Effector CD8-positive, alpha-beta T cell (primary cell): ENCODE results near the gene HBG2.
"Not testable (repeated sequence)": the region's sequence is repeated elsewhere in the genome, so short reads cannot be mapped to it uniquely, and the experiment has no call there.

Source experiments
- DNase-seq: peaks from one replicate; lab custom pipeline; 2025; lab: John Stamatoyannopoulos, UW

Gene HBG2

DNA sequence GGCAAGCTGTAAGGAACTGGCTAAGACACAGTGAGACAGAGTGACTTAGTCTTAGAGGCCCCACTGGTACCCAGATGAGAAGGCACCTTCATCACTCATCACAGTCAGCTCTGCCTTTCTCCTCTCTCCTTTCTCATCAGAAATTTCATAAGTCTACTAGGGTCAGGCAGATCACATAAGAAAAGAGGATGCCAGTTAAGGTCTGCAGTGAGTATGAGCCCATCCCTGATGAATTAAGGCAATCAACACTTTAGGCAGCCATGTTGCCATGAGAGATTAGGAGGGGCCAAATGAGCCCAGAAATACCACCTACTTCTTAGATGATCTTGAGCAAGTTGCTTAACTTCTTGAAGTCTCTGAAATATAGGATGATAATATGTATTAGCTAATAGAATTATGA is 27.0 kb upstream of the HBG2 start:
- no peak for DNase-seq

DNA sequence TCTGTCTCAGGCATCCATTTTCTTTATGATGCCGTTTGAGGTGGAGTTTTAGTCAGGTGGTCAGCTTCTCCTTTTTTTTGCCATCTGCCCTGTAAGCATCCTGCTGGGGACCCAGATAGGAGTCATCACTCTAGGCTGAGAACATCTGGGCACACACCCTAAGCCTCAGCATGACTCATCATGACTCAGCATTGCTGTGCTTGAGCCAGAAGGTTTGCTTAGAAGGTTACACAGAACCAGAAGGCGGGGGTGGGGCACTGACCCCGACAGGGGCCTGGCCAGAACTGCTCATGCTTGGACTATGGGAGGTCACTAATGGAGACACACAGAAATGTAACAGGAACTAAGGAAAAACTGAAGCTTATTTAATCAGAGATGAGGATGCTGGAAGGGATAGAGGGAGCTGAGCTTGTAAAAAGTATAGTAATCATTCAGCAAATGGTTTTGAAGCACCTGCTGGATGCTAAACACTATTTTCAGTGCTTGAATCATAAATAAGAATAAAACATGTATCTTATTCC is 26.1 kb upstream of the HBG2 start:
- DNase-seq = no peak

DNA sequence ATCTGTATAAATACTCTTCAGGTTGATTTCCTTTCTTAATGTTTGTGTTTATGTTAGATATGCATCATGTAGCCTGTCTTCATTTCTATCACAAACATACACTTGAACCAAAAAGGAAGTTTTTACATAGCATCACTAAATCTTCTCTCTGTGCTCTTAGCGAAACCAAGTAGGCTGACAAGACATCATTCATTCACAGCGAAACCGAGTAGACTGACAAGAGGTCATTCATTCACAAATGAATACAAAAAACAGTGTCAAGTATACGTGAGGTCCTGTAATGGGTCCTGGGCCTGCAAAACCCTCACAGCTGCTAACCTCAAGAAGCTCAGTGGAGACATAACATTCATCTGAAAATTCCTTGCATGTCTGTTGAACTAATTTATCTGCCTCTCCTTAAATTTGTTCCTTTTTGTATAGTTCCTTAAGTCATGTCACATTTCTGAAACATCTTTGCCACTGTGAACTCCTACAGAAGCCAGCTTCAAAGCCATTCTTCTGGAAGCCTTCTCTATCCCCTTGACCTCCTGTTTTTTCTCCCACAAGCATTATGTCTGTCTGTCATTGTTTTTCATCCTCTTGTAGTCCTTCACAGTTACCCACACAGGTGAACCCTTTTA is 25.0 kb upstream of the HBG2 start:
- DNase-seq = no peak

DNA sequence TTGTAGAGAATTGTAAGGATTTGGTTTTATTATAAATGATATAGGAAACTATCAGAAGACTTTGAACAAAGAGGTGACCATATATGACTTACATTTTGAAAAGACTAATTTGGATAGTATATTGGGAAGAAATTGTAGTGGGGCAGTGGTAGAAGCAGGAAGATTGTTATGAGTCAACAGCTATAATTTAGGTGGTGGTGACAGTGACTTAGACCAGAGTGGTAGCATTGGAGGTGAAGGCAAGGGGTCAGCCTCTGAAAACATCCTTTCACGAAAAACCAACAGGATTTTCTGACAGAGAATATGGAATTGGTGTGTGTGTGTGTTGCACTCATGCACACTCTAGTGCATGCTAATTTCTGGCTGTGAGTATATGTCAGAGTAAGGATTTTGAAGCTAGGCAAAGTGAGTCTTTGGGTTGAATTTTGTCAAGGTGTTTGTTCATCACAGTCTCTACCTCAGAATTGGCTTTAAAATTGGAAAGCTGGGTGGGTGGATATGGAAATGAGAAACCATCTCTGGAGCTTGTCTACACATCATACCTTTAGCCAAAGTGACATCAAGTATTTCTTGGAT is 23.3 kb upstream of the HBG2 start:
- DNase-seq = no peak

DNA sequence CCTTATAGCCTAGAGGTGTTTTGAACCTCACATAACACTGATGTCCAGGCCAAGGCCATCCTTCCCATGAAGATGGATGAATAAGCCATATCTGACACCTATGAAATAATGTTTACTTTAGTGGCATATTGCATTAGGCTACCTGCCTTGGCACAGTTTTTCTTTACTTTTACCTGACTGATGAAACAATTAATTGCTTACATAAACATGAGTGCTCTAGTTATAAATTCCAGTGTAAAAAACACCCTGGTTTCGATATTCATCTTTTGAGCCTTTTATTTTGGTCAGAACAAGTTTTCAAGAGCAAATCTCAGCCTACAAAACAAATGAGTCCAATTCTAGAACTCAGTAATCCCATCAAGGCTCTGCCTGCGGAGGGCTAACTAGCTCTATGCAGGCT is 22.1 kb upstream of the HBG2 start:
- no peak for DNase-seq

DNA sequence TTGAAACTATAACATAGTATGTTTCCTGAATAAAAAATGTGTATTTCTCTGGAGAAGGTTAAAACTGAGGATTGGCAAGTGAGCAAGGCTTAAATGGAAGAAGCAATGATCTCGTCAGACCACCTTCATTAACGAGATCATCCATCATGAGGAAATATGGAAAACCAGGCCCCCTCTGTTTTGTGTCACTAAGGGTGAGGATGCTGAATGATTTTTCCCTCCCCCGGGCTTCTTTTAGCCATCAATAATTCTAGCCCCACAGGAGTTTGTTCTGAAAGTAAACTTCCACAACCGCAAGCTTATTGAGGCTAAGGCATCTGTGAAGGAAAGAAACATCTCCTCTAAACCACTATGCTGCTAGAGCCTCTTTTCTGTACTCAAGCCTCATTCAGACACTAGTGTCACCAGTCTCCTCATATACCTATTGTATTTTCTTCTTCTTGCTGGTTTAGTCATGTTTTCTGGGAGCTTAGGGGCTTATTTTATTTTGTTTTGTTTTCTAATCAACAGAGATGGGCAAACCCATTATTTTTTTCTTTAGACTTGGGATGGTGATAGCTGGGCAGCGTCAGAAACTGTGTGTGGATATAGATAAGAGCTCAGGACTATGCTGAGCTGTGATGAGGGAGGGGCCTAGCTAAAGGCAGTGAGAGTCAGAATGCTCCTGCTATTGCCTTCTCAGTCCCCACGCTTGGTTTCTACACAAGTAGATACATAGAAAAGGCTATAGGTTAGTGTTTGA is 21.0 kb upstream of the HBG2 start:
- no peak for DNase-seq

DNA sequence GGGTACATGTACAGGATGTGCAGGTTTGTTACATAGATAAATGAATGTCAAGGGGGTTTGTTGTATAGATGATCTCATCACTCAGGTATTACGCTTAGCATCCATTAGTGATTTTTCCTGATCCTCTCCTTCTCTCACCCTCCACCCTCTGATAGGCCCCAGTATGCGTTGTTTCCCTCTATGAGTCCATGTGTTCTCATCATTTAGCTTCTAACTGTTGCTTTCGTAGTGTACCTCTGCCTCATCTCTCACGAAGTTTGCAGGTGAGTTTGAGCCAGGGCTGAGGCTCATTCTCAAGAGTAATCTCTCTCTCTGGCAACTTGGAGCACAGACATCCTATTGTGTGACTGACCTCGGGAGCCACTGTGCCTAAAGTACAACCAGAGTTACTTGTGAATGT is 19.8 kb upstream of the HBG2 start:
- no peak for DNase-seq

DNA sequence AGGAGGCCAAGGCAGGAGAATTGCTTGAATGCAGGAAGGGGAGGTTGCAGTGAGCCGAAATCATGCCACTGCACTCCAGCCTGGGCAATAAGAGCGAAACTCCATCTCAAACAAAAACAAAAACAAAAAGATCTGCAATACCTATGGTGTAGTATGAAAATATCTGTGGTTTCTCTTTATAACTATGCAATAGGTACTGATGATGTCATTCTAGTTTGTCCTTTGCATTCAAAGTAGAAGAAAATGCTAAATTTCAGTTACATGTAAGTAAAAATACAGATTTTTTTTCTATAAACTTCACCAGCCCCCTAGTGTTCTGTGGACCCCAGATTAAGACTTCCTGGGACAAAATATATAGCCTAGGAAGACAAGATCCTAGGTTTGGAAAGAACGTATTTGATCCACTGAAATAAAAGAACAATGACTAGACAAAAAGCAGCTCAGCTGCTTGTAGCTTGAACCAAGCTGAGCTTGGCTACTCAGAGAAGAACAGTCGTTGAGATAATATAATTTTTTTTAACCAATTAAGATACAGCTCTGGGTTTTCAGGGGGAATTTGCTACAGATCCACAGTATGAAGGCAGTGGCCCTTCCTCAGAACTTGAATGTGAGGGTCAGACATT is 17.9 kb upstream of the HBG2 start:
- DNase-seq = no peak

DNA sequence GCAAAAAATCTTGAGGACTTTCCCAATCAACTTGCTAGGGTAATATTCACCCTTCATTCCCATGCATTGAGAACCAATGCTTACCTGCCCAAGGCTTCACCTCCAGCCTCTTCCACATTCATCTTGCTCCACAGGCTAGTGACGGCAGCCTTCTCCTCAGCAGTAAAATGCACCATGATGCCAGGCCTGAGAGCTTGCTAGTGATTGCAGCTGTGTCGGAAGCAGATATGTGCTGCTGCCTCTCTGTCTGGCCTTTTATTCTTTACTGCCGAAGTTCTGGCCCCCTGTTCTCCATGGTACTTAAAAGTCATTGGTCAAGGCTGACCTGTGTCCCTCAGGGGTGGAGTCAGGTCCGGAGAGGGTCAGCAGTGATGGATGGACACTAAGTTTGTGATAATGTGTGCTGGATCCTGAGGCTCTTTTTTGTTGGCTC is 15.2 kb upstream of the HBG2 start, which contains the start of gene HBE1:
HBE1 (minus strand) TSS at position 231 of the 433 bp plus-strand sequence; CDS start at position 176, 55 bp downstream.
- no peak for DNase-seq

DNA sequence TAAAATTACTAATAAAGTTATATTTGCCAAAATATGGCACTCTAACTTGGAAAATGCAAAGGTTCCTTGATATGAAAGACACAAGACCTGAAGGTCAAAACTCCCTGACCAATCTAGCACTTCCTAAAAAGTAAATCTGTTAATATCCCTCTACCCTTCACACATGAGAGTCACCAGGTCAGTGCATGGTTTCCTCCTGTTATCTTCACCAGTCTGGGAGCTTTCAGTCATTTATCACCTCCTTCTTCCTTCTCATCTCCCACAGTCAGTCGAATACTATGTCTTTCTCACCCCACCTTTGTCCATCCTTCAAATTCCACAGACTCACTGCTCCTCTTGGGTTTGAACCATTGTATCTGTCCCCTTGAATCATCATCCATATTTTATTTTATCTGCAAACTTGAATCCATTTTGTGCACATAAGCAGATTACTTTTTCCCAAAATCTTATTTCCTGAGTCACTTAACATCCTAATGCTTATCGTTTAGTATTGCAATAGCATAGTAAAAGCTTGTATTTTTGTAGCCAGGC is 12.5 kb upstream of the HBG2 start:
- no peak for DNase-seq

DNA sequence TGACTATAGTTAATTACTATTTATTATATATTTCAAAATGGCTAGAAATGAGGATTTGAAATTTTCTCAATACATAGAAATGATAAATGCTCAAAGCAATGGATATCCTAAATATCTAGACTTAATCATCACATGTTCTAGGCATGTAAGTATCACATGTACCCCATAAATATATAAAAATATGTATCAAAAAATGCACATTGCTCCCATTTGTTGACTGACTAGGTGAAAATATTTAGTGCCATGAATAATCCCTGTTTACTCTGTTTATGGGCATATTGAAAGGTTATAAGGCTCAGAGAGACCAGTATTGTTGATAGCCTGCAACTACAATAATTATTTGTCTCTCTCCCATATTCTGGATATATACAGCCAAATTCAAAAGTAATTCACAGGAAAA is 12.0 kb upstream of the HBG2 start:
- no peak for DNase-seq

DNA sequence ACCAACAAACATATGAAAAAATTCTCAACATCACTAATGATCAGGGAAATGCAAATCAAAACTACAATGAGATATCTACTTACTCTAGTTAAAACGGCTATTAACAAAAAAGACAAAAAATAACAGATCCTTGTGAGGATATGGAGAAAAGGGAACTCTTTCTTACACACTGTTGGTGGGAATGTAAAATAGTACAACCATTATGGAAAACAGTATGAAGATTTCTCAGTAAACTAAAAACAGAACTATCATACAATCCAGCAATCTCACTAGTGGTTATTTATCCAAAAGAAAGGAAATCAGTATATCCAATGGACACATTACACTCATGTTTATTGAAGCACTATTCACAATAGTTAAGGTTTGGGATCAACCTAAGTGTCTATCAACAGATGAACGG is 11.3 kb upstream of the HBG2 start:
- no peak for DNase-seq

DNA sequence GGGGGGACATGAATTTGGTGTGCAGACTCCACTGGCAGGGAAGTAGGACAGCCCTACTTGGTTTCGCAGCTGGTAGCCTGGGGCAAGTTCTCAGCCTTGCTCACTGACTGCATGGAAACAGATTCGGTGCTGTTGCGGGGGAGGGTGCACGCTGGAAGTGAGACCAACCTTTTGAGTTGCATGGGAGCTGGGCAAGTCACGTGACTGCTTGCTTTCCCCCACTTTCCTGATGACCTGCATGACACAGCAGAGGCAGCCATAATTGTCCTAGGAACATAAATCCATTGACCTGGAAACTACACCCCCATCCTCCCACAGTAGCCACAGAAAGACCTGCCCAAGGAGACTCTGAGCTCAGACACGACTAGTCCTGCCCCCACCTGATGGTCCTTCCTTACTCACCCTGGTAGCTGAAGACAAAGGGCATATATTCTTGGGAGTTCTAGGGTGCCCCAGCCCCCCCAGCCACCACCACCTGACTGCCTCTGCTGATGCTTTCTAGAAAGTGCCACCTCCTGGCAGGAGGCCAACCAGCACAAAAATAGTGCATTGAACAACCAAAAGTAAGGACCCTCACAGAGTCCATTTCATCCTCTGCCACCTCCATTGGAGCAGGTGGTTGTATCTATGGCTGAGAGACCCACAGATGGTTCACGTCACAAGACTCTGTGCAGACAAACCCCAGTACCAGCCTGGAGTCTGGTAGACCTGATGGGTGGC is 4.1 kb upstream of the HBG2 start:
- DNase-seq = no peak

DNA sequence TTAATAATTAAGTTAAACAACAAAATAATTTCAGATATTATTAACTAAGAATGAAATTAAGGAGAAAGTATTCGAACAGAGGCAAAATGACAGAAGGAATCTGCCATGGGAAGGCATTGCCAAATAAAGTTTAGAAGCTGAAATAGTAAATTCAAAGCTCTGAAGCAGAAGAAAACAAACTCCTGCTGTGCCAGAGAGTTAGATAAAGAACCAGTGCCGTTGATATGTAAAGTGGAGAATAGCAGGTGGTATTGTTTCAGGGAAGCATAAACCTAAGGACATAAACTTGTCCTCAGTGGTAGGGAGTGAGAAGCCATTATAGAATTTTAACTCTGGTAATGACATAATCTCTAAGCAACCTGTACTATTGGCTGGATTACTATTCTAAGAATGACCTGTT is 2.7 kb upstream of the HBG2 start:
- DNase-seq = no peak

DNA sequence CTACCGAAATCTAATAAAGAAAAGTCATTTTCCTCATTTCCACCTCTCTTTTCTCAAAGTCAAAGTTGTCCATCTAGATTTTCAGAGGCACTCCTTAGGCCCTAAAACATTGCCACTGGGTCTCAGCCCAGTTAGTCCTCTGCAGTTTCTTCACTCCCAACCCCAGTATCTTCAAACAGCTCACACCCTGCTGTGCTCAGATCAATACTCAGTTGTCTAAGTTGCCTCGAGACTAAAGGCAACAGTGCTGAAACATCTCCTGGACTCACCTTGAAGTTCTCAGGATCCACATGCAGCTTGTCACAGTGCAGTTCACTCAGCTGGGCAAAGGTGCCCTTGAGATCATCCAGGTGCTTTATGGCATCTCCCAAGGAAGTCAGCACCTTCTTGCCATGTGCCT is 558 bp downstream of the HBG2 start:
- DNase-seq = not testable (repeated sequence)

DNA sequence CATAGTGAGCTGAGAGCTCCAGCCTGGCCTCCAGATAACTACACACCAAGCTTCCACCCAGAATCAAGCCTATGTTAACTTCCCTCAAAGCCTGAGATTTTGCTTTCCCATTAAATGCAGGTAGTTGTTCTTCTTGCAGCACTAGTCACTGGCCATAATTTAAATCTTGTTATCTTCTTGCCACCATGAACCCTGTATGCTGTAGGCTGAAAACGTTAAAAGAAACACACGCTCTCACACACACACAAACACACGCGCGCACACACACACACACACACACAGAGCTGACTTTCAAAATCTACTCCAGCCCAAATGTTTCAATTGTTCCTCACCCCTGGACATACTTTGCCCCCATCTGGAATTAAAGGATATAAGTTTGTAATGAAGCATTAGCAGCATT is 1.1 kb downstream of the HBG2 start:
- not testable (repeated sequence) for DNase-seq

DNA sequence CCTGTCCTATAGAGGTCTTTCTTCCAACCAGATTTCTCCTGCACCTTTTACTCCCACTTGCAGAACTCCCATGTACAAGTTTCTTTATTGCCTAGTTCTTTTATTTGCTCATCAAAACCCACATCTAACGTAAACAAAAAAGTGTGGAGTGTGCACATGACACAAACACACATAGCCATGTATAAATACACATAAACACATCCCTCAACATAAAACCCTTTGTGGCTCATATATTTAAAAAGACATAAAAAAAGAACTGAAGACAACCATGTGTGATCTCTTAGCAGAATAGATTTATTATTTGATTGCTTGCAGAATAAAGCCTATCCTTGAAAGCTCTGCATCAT is 1.7 kb downstream of the HBG2 start:
- no peak for DNase-seq

DNA sequence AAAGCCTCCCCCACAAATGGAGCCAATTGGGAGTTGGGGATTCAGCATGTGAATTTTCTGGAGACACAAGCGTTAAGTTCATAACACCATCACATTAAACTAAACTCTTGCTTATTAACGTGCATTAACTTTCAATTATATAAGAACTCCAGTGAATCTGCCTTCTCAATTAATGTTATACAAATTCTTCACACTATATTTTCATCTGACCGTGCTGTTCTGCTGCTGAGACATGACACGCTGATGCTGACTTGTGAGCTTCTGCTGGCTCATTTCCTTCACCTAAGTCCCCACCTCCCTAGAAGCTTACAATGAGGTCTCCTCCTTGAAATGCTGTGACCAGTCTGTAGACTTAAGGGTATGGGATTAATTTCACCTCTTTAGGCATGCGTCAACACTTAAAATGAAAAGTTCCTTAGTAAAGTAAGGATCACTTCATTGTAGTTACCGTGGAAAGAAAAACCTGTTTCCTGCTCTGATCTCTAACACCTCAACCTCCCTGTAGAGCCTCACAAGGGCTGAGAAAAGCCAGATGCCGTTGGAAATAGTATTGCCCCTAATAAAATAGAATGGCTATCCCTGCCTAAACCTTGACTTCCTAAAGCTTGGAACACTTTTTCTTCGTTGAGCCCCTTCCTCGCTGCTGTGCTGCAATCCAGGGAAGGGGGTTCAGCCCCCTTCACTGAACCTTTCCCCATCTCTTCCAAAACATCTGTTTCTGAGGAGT is 2.2 kb downstream of the HBG2 start:
- DNase-seq = no peak

DNA sequence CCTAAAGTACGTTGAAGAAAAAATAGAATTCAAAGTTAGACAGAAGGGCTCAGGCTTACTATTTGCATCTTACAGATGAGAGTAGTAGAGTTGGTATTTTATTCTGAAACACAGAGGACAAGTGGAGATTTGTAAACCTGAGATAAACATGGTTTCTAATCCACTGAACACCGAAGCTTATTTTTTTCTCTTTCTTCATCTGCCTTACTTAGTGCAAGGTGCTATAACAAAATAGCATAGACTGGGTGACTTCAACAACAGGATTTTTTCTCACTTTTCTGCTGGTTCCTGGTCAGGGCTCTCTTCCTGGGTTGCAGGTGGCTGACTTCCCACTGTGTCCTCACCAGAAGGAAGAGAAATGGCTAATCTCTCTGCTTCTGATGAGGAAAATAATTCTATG is 2.8 kb downstream of the HBG2 start:
- DNase-seq = no peak

DNA sequence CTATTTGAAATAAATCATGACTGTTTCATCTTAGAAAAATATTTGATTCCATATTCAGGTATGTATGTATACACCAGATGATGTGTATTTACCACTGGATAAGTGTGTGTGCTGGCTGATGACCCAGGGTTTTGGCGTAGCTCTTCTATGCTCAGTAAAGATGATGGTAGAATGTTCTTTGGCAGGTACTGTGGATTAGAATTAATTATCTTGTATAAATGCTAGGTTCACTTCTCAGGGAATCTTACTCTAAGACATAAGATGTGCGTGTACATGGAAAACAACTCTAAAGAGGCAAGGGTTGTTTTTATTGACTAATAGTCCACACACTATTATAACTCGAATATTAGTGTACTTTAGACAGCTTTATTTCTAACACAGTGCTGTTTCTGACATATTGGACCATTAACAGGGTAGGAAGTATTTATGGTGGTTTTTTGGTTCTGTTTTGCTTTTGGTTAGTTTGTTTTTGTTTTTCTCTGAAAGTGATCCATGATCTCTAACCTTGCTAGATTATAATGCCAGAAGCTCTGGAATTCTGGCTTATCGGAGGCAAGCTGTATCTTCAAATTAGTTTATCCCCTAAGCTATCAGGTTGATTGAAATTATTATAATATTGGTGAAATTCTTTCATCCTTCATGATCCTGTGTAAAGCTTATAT is 3.9 kb downstream of the HBG2 start:
- no peak for DNase-seq
